Sigmoid colon (tissue), 3 donors: ENCODE data around the gene KIFC1.

Experiments used
- CTCF ChIP-seq, 4 experiments: fragments of 450-650 bp in 3 of 4; fragments of 200-600 bp in 1 of 4; IDR thresholded peaks; one replicate each; pipeline ENCODE4 v1.5.1; 2016 to 2019; ENCODE audit warnings: antibody characterized with exemption in 4 of 4, mild to moderate bottlenecking in 3 of 4, moderate library complexity in 2 of 4
- POLR2A ChIP-seq, 2 donors: fragments of 450-650 bp; IDR thresholded peaks; one replicate each; pipeline ENCODE4 v1.6.1; 2016; ENCODE audit warnings: antibody characterized with exemption in 2 of 2, mild to moderate bottlenecking in 2 of 2, moderate library complexity in 2 of 2

GRCh38 chr6:33415831-33416230 lies 24.2 kb downstream of the KIFC1 start:
- no peak for TF ChIP-seq CTCF (IDR thresholded peaks at IDR 0.05)
- TF ChIP-seq POLR2A (IDR thresholded peaks at IDR 0.05): no peak
